HUES64 (cell line): ENCODE results near the gene LDB2.
A peak's percentile ranks its signal among the peaks of the same experiment; 100 is the strongest.

Source experiments
- H3K27ac ChIP-seq: 2 replicates; pipeline ENCODE4 v1.7.0; 2013; ENCODE audit warnings: low read depth, low read length, inconsistent platforms
- H3K27me3 ChIP-seq: 2 replicates; pipeline ENCODE4 v1.6.1; 2013; ENCODE audit warnings: mild to moderate bottlenecking, low read length; ENCODE audit not compliant: insufficient read depth
- H3K36me3 ChIP-seq: 2 replicates; pipeline ENCODE4 v1.6.1; 2013; ENCODE audit warnings: mild to moderate bottlenecking, low read length; ENCODE audit not compliant: insufficient read depth
- H3K4me1 ChIP-seq: 2 replicates; pipeline ENCODE4 v1.6.1; 2013; ENCODE audit warnings: mild to moderate bottlenecking, low read length, moderate library complexity; ENCODE audit not compliant: insufficient read depth
- H3K4me3 ChIP-seq: 2 replicates; pipeline ENCODE4 v1.5.1; 2013; ENCODE audit warnings: mild to moderate bottlenecking, low read length, moderate library complexity
- H3K9ac ChIP-seq: 2 replicates; pipeline ENCODE4 v1.6.1; 2013; ENCODE audit warnings: mild to moderate bottlenecking, low read depth, low read length
- H3K9me3 ChIP-seq: 2 replicates; pipeline ENCODE4 v1.6.1; 2013; ENCODE audit warnings: low read depth, low read length; ENCODE audit not compliant: insufficient read depth
- WGBS: fragments of 150-250, 120-280 bp; methylation state at CpG from one replicate; pipeline ENCODE4 v1.1.7; 2013; ENCODE audit warnings: missing lambda C conversion rate; 5-methylcytosine and 5-hydroxymethylcytosine counted together

The LDB2 gene

DNA sequence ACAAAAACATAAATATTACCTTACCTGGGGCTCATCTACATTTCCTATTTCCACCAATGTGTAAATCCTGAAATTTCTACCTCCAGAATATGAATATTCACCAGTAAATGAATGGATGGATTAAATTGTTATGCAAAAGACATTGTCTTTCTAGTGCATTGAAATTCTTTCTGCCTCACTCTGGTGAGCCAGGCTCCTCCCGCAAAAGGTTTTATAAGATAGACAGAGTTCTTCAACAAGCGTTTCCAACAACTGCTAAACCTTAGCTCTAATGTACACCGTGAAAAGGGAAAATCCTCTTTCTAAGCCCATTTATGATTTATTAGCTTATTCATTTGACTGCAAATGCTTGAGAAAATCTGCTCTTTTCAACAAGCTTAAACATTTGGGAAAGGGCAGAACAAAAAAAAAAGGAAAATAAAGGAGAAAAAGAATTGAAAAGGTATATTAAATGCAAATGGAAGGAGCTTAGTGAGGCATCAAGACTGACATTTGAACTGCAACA, 72.0 kb downstream of the LDB2 start:
- peak overlapping the region; percentile 43; the same call in 1 of the 2 replicates for H3K27ac ChIP-seq
- H3K4me3 ChIP-seq: peak overlapping the region; percentile 4; the same call in 1 of the 2 replicates
- H3K36me3 ChIP-seq: no peaks in the 10 kb centered on the region
- WGBS: 59% methylated on average over 3 of the region's 3 CpGs
- H3K4me1 ChIP-seq: peaks cover 42% of the 10 kb centered on the region
- no peak overlapping the region; the same call in 1 of the 2 replicates for H3K9ac ChIP-seq
- H3K9me3 ChIP-seq: no peaks in the 10 kb centered on the region
- no peaks in the 10 kb centered on the region for H3K27me3 ChIP-seq

DNA sequence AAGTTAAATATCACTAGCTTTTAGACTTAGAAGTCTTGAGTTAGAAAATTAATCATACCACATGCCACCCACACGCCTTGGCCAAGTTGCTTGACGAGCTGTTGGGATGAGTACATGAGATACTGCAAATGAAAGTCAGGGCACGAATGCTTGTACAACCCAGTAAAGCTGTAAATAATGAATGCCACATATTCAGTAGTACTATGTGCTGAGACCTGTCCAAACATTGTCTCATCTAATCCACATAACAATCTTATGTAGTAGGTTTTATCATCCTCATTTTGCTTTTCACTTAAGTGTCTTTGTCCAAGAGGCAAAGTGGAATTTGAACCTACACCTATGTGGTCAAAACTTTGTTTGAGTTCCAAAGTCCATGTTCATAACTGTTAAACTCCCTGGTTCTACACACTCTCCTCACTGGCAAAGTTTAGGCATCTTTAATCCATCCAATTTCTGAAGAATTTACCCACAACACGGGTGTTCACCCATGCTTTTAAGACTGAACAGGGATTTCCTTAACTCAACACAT, 74.1 kb downstream of the LDB2 start:
- Histone ChIP-seq H3K9ac (no peak overlapping the region), H3K27ac (no peak overlapping the region), H3K9me3 (no peaks in the 10 kb centered on the region), H3K4me1 (peaks cover 58% of the 10 kb centered on the region), H3K4me3 (no peak overlapping the region), H3K27me3 (no peaks in the 10 kb centered on the region), H3K36me3 (no peaks in the 10 kb centered on the region)
- 97% methylated on average over 4 of the region's 4 CpGs for WGBS

DNA sequence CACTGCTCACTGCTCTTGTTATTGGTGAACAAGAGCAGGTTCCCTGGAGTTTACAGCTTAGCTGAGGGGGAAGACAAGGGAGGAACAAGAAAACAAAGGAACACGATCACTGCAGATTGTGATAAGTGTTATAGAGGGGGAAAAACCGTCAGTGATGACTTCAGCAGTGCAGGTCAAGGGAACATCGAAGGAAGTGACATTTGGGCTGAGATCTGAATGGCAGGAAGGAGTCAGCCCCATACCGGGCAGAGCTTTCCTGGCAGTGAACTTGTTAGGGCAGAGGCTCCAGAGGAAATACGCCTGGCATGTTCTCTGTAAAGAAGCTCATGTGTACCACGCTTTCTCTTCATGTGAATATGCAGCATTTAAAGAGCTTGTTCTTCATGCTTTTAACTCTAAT, 78.1 kb downstream of the LDB2 start:
- Histone ChIP-seq H3K4me3 (no peak overlapping the region), H3K36me3 (no peaks in the 10 kb centered on the region), H3K4me1 (peaks cover 45% of the 10 kb centered on the region), H3K9me3 (no peaks in the 10 kb centered on the region), H3K27ac (peak overlapping the region; percentile 46; the same call in 1 of the 2 replicates), H3K27me3 (no peaks in the 10 kb centered on the region), H3K9ac (no peak overlapping the region)
- 50% methylated on average over 6 of the region's 6 CpGs for WGBS

DNA sequence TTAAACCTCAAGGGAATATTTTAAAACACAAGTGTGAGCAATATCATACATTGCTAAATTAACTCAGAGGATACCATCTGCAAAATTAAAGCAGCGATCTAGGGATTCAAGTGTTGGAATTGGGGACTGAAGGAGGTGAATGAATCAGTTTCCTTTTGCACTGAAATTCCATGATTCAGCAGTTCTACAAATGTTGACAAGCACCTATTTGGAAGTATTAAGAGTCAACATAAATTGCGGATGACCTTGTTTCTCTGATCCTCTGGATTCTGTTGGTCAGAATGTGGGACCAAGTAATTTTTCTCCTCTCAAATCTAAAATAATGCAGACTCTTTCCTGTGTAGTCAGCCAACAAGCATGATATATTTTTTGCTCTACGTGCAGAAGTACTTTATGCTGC, 78.8 kb downstream of the LDB2 start:
- no peak overlapping the region for H3K9ac ChIP-seq
- WGBS: 100% methylated on average over 3 of the region's 3 CpGs
- H3K4me1 ChIP-seq: peaks cover 52% of the 10 kb centered on the region
- no peaks in the 10 kb centered on the region for H3K36me3 ChIP-seq
- H3K9me3 ChIP-seq: no peaks in the 10 kb centered on the region
- H3K4me3 ChIP-seq: no peak overlapping the region
- no peak overlapping the region; the same call in 1 of the 2 replicates for H3K27ac ChIP-seq
- H3K27me3 ChIP-seq: no peaks in the 10 kb centered on the region

DNA sequence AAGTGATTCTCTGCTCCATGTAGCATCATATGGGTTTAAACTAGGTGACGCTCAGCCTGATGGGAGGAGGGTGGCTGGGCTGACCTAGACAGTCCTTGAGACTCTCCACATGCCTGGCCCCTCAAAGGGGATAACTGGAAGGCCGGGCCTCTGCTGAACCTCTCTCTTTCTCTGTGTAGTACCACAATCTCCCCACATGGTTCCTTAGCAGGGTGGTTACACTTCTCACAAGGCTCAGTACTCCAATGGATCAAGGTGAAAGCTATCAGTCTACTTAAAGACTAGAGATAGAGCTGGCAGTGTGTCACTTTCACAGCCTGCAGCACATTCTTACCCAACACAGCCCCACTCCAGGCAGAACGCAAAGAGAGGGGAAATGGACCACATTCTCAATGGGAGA, 80.4 kb downstream of the LDB2 start:
- WGBS: 71% methylated on average over 3 of the region's 3 CpGs
- Histone ChIP-seq H3K27ac (peak overlapping the region; percentile 38; the same call in 1 of the 2 replicates), H3K9me3 (no peaks in the 10 kb centered on the region), H3K4me3 (no peak overlapping the region), H3K9ac (no peak overlapping the region), H3K4me1 (peaks cover 52% of the 10 kb centered on the region), H3K36me3 (no peaks in the 10 kb centered on the region), H3K27me3 (no peaks in the 10 kb centered on the region)

DNA sequence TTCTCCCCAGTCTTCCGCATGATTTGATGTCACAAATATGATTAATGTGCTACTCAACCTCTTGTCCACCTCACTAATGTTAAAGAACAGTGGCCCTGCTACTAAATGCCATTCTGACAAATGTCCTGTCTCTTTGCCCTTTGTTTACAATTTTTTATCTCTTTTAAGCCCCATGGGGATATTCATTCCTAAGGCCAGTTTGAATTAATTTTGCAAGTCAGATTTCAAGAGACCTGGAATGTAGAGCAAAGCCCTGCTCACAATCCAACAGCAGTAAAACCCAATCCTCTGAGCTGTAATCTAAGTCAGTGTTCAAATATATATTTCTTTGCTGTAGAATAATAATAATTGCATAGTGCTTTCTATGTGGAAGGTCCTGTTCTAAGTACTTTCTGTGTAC, 81.2 kb downstream of the LDB2 start:
- Histone ChIP-seq H3K9ac (0 out of 2 replicates have a peak overlapping the region, but pooled peaks have one; percentile 9), H3K36me3 (no peaks in the 10 kb centered on the region), H3K27ac (peak overlapping the region; percentile 65), H3K4me3 (no peak overlapping the region), H3K27me3 (no peaks in the 10 kb centered on the region), H3K4me1 (peaks cover 52% of the 10 kb centered on the region), H3K9me3 (no peaks in the 10 kb centered on the region)
- 97% methylated on average over 1 of the region's 1 CpG for WGBS

DNA sequence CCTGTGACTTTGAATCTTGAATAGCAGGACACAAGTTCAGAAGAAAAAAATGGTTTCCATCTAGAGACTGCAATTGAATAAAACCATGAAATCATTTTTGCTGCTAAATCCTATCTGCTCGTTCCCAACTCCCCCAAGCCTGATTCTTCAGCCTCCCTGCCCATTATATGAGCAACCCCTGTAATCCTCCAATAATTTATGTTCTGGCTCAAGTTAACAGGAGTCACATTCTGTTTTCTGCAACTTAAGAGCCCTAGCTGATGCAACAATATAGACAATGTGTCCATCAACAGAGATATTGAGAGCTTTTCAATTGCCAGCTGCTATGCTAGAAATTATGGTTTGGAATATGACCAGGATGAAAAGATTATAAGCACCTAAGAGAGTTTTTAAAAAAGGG, 84.1 kb downstream of the LDB2 start:
- H3K27me3 ChIP-seq: no peaks in the 10 kb centered on the region

DNA sequence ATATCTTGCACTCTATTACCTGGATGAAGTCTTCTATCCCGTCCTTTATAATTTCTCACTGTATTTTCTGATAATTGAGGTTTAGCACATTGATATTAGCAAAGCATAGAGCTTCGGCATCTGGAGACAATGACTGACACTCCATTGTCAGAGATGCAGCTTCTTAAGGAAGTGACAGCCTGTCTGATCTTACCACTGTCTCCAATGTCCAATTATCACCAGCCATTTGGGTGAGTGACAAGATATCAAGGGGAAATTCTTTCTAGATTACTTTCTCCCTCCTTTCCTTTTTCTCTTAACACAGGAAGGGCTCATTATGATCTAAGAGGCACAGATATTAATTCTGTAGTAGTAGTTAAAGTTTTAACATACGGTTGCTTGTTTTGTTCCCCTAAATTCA, 86.4 kb downstream of the LDB2 start:
- 95% methylated on average over 3 of the region's 3 CpGs for WGBS

More for the DNA sequence above, 84.1 kb downstream of the LDB2 start:
- Histone ChIP-seq H3K4me3 (no peak overlapping the region), H3K4me1 (peaks cover 35% of the 10 kb centered on the region), H3K9ac (no peak overlapping the region), H3K36me3 (peaks cover 3% of the 10 kb centered on the region; the same call in 1 of the 2 replicates), H3K27ac (no peak overlapping the region), H3K9me3 (0 out of 2 replicates have a peak, but pooled peaks cover under 1% of the 10 kb centered on the region)
- 94% methylated on average over 1 of the region's 1 CpG for WGBS

DNA sequence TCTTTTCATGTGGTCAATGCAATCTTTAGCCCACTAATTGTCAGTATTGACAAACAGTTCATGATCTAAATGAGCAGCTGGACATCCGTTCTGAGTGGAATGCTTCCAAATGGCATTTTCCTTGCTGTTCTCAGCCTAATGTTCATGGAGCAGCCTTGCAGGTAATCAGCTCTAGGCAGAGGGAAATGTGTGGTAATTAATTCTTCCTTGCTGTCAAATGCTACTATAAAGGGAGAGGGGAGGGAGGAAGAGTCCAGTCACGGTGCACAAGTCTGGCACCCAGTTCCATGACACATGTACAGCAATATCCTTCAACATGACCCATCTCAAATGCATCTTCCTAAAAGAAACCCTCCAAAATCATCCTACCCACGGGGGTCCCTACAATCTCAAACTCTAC, 88.5 kb downstream of the LDB2 start:
- Histone ChIP-seq H3K27me3 (no peaks in the 10 kb centered on the region), H3K4me3 (no peak overlapping the region), H3K36me3 (peaks cover 3% of the 10 kb centered on the region; the same call in 1 of the 2 replicates), H3K9ac (no peak overlapping the region), H3K4me1 (peaks cover 4% of the 10 kb centered on the region; the same call in 1 of the 2 replicates), H3K9me3 (0 out of 2 replicates have a peak, but pooled peaks cover 4% of the 10 kb centered on the region), H3K27ac (no peak overlapping the region)
- 96% methylated on average over 3 of the region's 3 CpGs for WGBS

More for the DNA sequence above, 86.4 kb downstream of the LDB2 start:
- 0 out of 2 replicates have a peak, but pooled peaks cover 4% of the 10 kb centered on the region for H3K9me3 ChIP-seq
- H3K9ac ChIP-seq: no peak overlapping the region
- H3K27me3 ChIP-seq: no peaks in the 10 kb centered on the region
- no peak overlapping the region for H3K27ac ChIP-seq
- H3K36me3 ChIP-seq: peaks cover 3% of the 10 kb centered on the region; the same call in 1 of the 2 replicates
- H3K4me1 ChIP-seq: peaks cover 12% of the 10 kb centered on the region
- no peak overlapping the region for H3K4me3 ChIP-seq

DNA sequence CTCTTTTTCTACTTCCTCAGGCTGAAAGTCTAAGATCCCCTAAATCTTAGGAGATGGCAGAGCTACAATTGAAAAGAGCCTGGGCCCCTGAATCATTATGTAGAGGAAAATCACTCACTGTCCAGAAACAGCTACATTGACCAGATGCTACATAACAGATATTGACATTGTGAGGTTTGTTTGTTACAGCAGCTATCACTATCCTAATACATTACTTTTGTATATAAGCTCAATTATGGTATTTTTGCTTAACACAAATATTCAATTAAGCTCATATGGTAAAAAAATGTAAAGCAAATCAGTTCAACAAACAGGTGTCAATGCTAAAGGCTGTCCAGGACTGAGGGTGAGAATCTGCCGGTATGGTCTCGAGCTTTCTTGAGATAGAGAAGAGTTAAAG, 89.4 kb downstream of the LDB2 start:
- H3K27ac ChIP-seq: no peak overlapping the region
- 0 out of 2 replicates have a peak, but pooled peaks cover 4% of the 10 kb centered on the region for H3K9me3 ChIP-seq
- 100% methylated on average over 2 of the region's 2 CpGs for WGBS
- H3K4me3 ChIP-seq: no peak overlapping the region
- no peaks in the 10 kb centered on the region for H3K27me3 ChIP-seq
- H3K36me3 ChIP-seq: peaks cover 3% of the 10 kb centered on the region; the same call in 1 of the 2 replicates
- H3K4me1 ChIP-seq: no peaks in the 10 kb centered on the region
- H3K9ac ChIP-seq: no peak overlapping the region

DNA sequence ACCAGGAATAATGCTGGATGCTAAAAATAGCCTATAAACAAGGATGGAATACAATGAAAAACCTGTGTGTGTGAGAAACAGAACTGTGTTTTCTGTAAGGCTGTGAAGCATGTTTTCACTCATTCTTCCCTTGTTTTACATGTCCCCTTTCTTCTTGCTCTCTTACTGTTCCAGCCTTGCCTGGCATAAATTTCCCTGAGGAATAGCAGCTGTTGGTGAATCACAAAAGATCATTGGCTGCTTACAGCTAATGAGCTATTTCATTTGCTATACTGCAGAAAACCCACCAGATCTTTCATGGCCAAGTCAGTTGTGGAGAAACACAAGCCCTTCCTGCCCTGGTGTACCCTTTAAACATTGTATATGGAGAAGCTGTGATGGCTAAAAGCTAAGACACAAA, 91.1 kb downstream of the LDB2 start:
- Histone ChIP-seq H3K9ac (no peak overlapping the region), H3K4me1 (no peaks in the 10 kb centered on the region), H3K9me3 (0 out of 2 replicates have a peak, but pooled peaks cover 4% of the 10 kb centered on the region), H3K36me3 (peaks cover 3% of the 10 kb centered on the region; the same call in 1 of the 2 replicates), H3K27ac (no peak overlapping the region), H3K4me3 (no peak overlapping the region), H3K27me3 (no peaks in the 10 kb centered on the region)
